GM19455 (cell line): Measurements from ENCODE around the gene ZER1.
"Not testable (repeated sequence)": the region's sequence is repeated elsewhere in the genome, so short reads cannot be mapped to it uniquely, and the experiment has no call there.

Experiments
- ATAC-seq: cut with Tn5 transposase; IDR thresholded peaks from one replicate; pipeline ENCODE4 v1.9.1; 2021; ENCODE audit not compliant: unreplicated experiment

ZER1 gene

GRCh38 chr9:128788445-128788844 is 16.7 kb upstream of the ZER1 start:
- ATAC-seq = no peak

- ATAC-seq = no peak
Measured at GRCh38 chr9:128787659-128788058, 15.9 kb upstream of the ZER1 start.

GRCh38 chr9:128786681-128787601 is 15.2 kb upstream of the ZER1 start, which contains the start of gene TBC1D13:
Gene TBC1D13, plus strand, starts transcription at chr9:128787253. Its CDS starts 101 bp downstream, at chr9:128787354.
- ATAC-seq = peak; percentile 85

GRCh38 chr9:128785427-128785826 is 13.7 kb upstream of the ZER1 start:
- no peak for ATAC-seq

- ATAC-seq = no peak
Measured at GRCh38 chr9:128782669-128783068, 10.9 kb upstream of the ZER1 start.

- ATAC-seq = no peak
Measured at GRCh38 chr9:128781187-128782070, 9.7 kb upstream of the ZER1 start.

GRCh38 chr9:128780093-128780492 is 8.4 kb upstream of the ZER1 start:
- not testable (repeated sequence) for ATAC-seq

- ATAC-seq = no peak
Measured at GRCh38 chr9:128774804-128775203, 3.1 kb upstream of the ZER1 start.

GRCh38 chr9:128773049-128773448 is 1.3 kb upstream of the ZER1 start:
- no peak for ATAC-seq

GRCh38 chr9:128771094-128771721 is 519 bp downstream of the ZER1 start:
- peak; percentile 37 for ATAC-seq

GRCh38 chr9:128770286-128771030 is 1.3 kb downstream of the ZER1 start:
- ATAC-seq = no peak

- no peak for ATAC-seq
Measured at GRCh38 chr9:128768606-128769005, 3.1 kb downstream of the ZER1 start.

- no peak for ATAC-seq
Measured at GRCh38 chr9:128765499-128765898, 6.2 kb downstream of the ZER1 start.

GRCh38 chr9:128764361-128764760 is 7.4 kb downstream of the ZER1 start:
- no peak for ATAC-seq

- no peak for ATAC-seq
Measured at GRCh38 chr9:128762671-128763449, 8.9 kb downstream of the ZER1 start.

GRCh38 chr9:128757602-128758001 is 14.1 kb downstream of the ZER1 start:
- no peak for ATAC-seq

- ATAC-seq = no peak
Measured at GRCh38 chr9:128753627-128754026, 18.1 kb downstream of the ZER1 start.

GRCh38 chr9:128750926-128751595 is 20.7 kb downstream of the ZER1 start:
- no peak for ATAC-seq

GRCh38 chr9:128747241-128747640 is 24.5 kb downstream of the ZER1 start:
- no peak for ATAC-seq
